ENCODE measurements around the gene CIRBP. TPM values are rescaled to one million over a fixed set of nuclear protein-coding genes. Genes with fewer than 3 reads are reported as not detected.

CIRBP gene
- total RNA-seq, 3 donors from 2014 or later (not counting 1 experiment from before 2014, with no cell fraction given): 410 to 454 (median 440) TPM

GRCh38 chr19:1310853-1311180, 41.7 kb downstream of the CIRBP start:
- Histone ChIP-seq H3K36me3 (ENCODE audit: control insufficient read depth, insufficient read depth, low read length) (no peaks in the 10 kb centered on the region), H3K4me1 (ENCODE audit: control insufficient read depth, insufficient read depth, low read length) (no peaks in the 10 kb centered on the region), H3K27me3 (ENCODE audit: control insufficient read depth, insufficient read depth, low read length) (peaks cover 3% of the 10 kb centered on the region), H3K27ac (ENCODE audit: low read length) (no peak overlapping the region), H3K4me3 (ENCODE audit: low read length) (no peak overlapping the region), H3K9me3 (ENCODE audit: control insufficient read depth, insufficient read depth, low read length) (no peaks in the 10 kb centered on the region)
- peaks cover 0 to 3% of the 10 kb centered on the region in 2 donors for H3K27me3 Mint-ChIP-seq (ENCODE audit: low read depth in 2 of 2)
- no peak for DNase-seq
- H3K27ac Mint-ChIP-seq: no peak overlapping the region
- no peak for TF ChIP-seq CTCF (IDR thresholded peaks at IDR 0.05)
- intact Hi-C loops (cut with micrococcal nuclease): no loop called here
- H3K4me3 Mint-ChIP-seq: no peak overlapping the region
- no peaks in the 10 kb centered on the region for H3K4me1 Mint-ChIP-seq
- ATAC-seq: no peak
- 88% methylated on average over 18 of the region's 18 CpGs for WGBS (ENCODE audit: insufficient coverage)
- no peaks in the 10 kb centered on the region for H3K9me3 Mint-ChIP-seq
- no peaks in the 10 kb centered on the region for H3K36me3 Mint-ChIP-seq

DNA sequence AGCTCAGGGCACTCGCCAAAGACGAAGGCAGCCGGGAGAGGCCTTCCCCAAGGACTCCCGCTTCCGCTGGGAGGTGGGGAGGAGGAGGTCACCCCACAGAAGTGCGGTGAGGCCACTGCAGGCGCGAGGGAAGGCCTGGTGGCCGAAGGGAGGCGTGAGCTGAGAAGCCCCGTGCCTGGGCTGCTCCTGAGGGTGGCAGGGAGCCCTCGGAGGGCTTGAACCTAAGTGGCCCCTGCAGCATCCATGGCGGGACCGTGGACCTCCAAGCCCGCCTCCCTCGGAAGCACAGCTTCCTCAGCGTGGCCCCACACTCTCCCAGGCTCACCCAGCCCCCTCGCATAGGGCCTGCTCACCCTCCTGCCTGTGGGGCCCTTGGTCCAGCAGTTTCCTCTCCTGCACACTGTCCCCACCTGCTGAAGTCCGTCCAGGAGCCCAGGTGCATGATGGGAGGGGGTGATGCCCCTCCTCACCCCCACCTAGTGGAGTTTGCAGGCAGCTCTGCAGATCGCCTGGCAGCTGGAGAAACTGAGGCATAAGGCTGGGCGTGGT, 42.5 kb downstream of the CIRBP start:
- no peak for TF ChIP-seq CTCF (IDR thresholded peaks at IDR 0.05)
- Histone ChIP-seq H3K36me3 (ENCODE audit: control insufficient read depth, insufficient read depth, low read length) (no peaks in the 10 kb centered on the region), H3K4me1 (ENCODE audit: control insufficient read depth, insufficient read depth, low read length) (peaks cover 4% of the 10 kb centered on the region), H3K27me3 (ENCODE audit: control insufficient read depth, insufficient read depth, low read length) (peaks cover 9% of the 10 kb centered on the region), H3K9me3 (ENCODE audit: control insufficient read depth, insufficient read depth, low read length) (no peaks in the 10 kb centered on the region), H3K27ac (ENCODE audit: low read length) (no peak overlapping the region), H3K4me3 (ENCODE audit: low read length) (no peak overlapping the region)
- WGBS (ENCODE audit: insufficient coverage): 77% methylated on average over 21 of the region's 21 CpGs
- no peaks in the 10 kb centered on the region for H3K36me3 Mint-ChIP-seq
- H3K4me1 Mint-ChIP-seq: no peaks in the 10 kb centered on the region
- no peaks in the 10 kb centered on the region for H3K9me3 Mint-ChIP-seq
- H3K27ac Mint-ChIP-seq: no peak overlapping the region
- intact Hi-C loops (cut with micrococcal nuclease): no loop called here
- no peak overlapping the region for H3K4me3 Mint-ChIP-seq
- peaks cover 0 to 3% of the 10 kb centered on the region in 2 donors for H3K27me3 Mint-ChIP-seq (ENCODE audit: low read depth in 2 of 2)
- DNase-seq (no peak), ATAC-seq (no peak)

GRCh38 chr19:1312767-1313694, 43.9 kb downstream of the CIRBP start:
- H3K27ac ChIP-seq (ENCODE audit: low read length): no peak overlapping the region
- no peak overlapping the region for H3K4me3 ChIP-seq (ENCODE audit: low read length)
- Mint-ChIP-seq H3K27me3 (ENCODE audit: low read depth in 2 of 2) (peaks cover 8 to 11% of the 10 kb centered on the region in 2 donors), H3K9me3 (no peaks in the 10 kb centered on the region), H3K27ac (no peak overlapping the region), H3K4me3 (no peak overlapping the region), H3K36me3 (no peaks in the 10 kb centered on the region), H3K4me1 (no peaks in the 10 kb centered on the region)
- WGBS (ENCODE audit: insufficient coverage): 87% methylated on average over 61 of the region's 61 CpGs
- TF ChIP-seq CTCF (IDR thresholded peaks at IDR 0.05): no peak
- H3K36me3 ChIP-seq (ENCODE audit: control insufficient read depth, insufficient read depth, low read length): no peaks in the 10 kb centered on the region
- no peaks in the 10 kb centered on the region for H3K9me3 ChIP-seq (ENCODE audit: control insufficient read depth, insufficient read depth, low read length)
- intact Hi-C loops (cut with micrococcal nuclease): no loop called here
- peaks cover 12% of the 10 kb centered on the region for H3K27me3 ChIP-seq (ENCODE audit: control insufficient read depth, insufficient read depth, low read length)
- H3K4me1 ChIP-seq (ENCODE audit: control insufficient read depth, insufficient read depth, low read length): peaks cover 4% of the 10 kb centered on the region
- ATAC-seq (no peak), DNase-seq (no peak)
